DMS 273 (cell line): Measurements from ENCODE around the gene TRIM2.

Experiments used
- DNase-seq: peaks from one replicate; lab custom pipeline; 2025; ENCODE audit not compliant: unreplicated experiment; lab: John Stamatoyannopoulos, UW

The TRIM2 gene

GRCh38 chr4:153221783-153222706 lies 17.8 kb downstream of the TRIM2 start:
- peak; percentile 57 for DNase-seq

DNA sequence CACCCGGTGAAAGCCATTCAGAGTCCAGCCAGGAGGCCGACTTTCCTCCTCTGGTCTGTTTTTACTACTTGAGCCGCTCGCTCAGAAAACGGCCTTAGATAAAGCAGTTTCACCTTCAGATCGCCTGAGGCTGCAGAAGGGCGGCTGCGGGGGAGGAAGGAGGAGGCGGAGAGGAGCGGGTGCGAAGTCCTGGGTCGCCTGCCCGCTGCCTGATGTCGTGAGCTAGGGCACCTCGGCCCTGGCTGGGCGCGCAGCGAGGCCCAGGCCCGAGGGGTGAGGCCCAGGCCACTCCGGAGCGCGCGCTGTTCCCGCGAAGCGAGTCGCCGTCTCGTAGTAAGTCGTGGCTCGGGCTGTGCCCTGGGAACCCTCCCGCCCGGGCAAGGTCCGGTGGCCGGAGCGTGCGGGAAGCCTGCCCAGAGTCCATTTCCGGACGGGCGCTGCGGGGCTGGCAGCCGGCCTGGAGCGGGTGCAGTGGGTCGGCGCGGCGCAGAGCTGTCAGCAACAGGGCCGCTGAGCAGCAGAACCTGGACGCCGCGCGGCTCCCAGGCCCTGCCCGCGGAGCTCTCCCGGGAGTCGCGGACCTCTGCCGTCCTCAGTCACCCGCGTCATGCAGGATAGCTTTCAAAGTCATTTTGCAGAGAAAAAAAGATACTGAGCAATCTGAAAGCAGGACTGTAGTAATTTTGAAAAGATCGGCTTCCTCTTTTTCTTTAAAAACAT lies 18.6 kb downstream of the TRIM2 start:
- peak; percentile 58 for DNase-seq

DNA sequence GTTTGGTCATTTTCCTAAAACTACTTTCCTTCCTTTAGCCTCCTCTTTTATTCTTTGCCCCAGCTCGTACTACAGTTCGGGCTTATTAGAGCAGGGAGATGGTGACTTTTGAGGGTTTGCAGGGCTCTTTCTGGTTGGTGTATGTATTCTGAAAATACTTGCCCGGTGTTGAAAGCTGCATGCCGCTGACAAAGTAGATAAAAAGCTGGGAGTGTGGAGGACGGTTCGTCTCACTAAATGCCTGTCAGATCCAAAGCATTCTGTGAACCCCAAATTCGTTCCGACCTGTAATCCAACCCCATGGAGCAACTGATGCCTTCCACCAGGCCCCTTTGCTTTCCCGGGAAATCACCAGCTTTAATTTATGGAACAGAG lies 19.2 kb downstream of the TRIM2 start:
- DNase-seq, result peak; percentile 32

DNA sequence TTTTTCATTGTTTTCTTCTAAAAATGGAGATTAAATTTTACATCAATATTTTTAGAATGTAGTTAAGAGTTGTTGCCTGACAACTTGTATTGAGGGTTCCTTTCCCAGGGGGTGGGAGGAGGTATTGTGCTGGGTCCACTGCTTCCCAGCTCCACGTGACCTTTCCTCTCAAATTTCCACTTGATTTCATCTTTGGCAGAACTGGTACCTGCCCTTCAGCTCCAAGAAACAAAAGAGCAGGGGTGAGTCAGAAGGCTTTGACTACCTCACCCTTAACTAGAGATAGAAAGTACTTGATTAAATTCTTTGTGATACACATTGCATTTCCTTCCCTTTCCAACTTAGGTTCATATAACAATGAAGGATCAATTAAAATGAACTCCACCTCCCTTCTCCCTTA lies 19.7 kb downstream of the TRIM2 start:
- peak; percentile 9 for DNase-seq

GRCh38 chr4:153224474-153224873 lies 20.2 kb downstream of the TRIM2 start:
- DNase-seq, result no peak

GRCh38 chr4:153227469-153228075 lies 23.3 kb downstream of the TRIM2 start:
- DNase-seq, result no peak

DNA sequence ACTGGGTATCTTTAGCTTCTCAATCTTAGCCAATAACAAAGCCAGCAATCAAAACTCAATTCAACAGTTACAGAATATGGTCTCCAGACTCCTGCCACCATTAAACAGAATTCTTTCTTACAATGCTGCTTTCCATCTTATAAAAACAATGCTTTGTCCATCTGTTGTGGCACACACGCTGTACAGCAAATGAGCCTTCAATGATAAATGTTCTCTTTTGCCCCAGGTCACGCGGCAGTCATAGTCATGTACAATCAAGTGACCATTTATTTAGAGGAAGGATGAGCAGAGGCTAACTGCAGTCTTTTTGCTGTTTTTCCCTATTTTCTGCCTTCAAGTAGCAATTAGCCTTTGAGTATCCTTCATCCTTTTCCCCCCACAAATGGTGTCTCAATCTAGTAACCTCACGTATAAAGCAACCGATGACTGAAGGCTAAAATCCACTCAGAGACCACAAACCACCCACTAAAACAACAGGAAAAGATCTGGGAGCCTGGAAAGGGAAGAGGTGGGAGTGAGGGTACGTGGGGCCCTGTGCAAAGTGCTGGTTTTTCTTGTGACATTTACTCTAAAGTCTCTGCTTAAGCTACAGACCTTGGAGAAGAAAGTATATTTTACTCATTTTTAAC lies 24.4 kb downstream of the TRIM2 start:
- no peak for DNase-seq

GRCh38 chr4:153229545-153229944 lies 25.3 kb downstream of the TRIM2 start:
- no peak for DNase-seq

- DNase-seq, result peak; percentile 20
Observed at GRCh38 chr4:153232768-153233167, 28.5 kb downstream of the TRIM2 start.

GRCh38 chr4:153233761-153234371 lies 29.6 kb downstream of the TRIM2 start:
- DNase-seq, result no peak

DNA sequence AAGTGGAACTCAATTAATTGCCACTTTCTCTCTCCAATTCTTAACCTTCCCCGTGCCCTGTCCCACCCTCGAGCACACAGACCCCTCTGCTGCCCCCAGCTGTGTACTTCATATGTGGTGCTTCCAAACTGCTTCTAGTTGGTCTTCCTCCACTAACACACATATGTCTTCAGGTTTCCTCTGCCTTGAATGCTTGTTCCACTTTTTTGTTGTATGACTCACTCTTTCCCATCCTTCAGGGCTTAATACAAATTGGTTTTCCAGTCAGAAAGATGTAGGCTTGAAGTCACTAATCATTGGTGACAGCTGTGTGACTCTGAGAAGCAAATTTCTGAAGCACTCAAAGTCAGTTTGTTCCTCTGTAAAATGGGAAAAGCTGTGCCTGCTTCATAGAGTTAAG lies 30.6 kb downstream of the TRIM2 start:
- DNase-seq, result no peak

DNA sequence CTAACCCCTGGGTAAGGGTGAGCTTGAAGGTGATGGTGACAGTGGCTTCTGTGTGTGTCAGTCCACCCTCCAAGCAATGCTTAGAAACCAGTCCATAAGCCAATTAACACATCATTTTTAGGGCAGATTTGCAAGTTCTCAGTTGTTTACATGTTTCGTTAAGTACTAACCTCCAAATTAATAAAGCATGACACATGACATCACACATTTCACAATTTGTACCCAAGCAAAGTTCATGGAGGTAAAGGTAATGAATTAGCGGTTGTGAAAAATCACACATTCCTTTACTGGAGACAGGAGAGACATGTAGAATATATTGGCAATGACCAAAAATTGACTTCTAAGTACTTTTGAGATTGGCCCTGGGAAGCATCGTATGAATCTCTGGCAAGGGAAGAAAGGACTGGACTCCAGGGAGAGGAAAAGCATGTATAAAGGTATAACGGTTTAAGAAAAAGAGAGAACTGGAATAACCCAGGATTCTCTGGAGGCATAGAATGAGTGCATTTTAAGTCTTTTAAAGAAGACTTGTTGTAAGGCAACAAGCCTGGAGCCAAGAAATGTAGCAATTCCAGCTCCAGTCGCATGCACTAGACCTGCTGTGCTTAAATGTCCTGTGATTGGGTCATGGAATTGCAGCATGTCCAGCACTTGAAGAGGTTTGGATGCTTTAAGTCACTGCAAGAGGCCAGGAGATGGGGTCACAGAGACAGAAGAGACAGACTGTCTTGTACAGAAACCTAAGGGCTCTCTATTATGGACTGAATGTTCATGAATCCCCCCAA lies 34.1 kb downstream of the TRIM2 start:
- DNase-seq, result no peak

GRCh38 chr4:153239409-153239808 lies 35.2 kb downstream of the TRIM2 start:
- no peak for DNase-seq

DNA sequence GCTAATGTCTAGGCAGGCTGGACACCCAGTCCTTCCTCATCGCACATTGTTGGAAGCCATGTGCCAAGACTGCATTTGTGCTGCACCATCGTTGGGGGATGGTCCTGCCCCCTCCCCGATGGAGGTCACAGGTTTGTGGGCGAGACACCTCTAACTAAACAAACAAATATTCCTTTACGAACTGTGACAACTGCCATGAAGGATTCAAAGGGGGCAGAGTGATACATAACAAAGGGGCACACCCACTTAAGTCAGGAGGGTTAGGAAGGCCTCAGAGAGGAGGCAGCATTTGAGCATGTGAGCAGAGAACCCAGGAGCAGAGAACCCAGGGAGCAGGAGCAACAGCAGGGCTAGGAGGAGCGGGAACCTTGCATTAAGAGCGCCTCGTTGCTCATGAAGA lies 37.1 kb downstream of the TRIM2 start:
- DNase-seq, result no peak

GRCh38 chr4:153241970-153242838 lies 38.0 kb downstream of the TRIM2 start:
- peak; percentile 74 for DNase-seq

DNA sequence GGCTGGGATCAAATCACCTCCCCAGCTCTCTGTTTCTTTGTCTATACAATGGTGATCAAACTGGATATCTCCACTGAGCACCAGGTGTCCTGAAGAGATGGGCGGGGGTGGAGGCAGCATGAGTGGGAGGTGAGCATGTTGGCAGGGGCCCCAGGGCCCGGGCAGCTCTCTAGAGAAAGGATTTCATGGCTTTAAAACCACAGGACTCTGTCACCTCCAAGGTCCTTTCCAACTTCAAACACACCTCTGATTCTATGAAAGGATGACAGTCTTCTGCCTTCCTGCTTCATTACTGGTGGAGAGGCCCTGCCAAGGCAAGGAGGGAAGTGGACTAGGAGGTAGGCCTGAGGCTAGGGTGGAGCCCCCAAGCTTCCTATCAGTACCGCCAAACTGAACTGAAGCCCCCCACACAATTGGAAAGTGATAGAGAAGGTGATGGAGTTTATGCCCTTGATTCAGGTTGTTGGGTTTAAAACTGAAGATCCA lies 38.6 kb downstream of the TRIM2 start:
- no peak for DNase-seq

GRCh38 chr4:153243468-153243867 lies 39.2 kb downstream of the TRIM2 start:
- peak; percentile 16 for DNase-seq

- DNase-seq, result no peak
Observed at GRCh38 chr4:153244969-153245368, 40.7 kb downstream of the TRIM2 start.

- no peak for DNase-seq
Observed at GRCh38 chr4:153245775-153246174, 41.5 kb downstream of the TRIM2 start.
